ENCODE results near the gene FBXW7.

Gene FBXW7

DNA sequence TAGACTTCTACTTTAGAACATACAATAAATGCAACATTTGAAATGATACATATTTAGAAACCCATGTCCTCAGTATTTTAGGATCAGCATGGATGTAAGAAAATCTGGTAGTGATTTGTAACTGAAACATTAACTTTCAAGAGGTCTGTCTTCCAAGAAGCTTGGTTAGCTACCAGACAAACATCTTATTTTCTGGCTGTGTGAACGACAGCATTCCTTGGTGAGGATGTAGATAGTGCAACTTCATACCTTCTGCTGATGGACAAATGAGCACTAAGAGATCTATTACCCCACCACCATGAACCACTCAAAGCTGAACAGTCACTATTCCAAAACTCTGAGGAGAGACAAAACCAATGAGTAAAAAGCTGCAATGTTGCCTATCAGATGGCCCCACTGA is 212.7 kb downstream of the FBXW7 start:
- H3K36me3 ChIP-seq (ENCODE audit: low read depth), result peaks cover 66% of the 10 kb centered on the region
- H3K27ac ChIP-seq (ENCODE audit: poor library complexity, severe bottlenecking), result no peak overlapping the region
- H3K4me3 ChIP-seq (ENCODE audit: severe bottlenecking), result no peak overlapping the region
- DNase-seq (ENCODE audit: low spot score) (no peak), ATAC-seq (ENCODE audit: low read depth) (no peak)
- H3K4me1 ChIP-seq (ENCODE audit: insufficient read depth, poor library complexity, severe bottlenecking), result peaks cover 31% of the 10 kb centered on the region
- no peaks in the 10 kb centered on the region for H3K27me3 ChIP-seq (ENCODE audit: insufficient read depth, poor library complexity, severe bottlenecking)
- TF ChIP-seq, protein P1, sequence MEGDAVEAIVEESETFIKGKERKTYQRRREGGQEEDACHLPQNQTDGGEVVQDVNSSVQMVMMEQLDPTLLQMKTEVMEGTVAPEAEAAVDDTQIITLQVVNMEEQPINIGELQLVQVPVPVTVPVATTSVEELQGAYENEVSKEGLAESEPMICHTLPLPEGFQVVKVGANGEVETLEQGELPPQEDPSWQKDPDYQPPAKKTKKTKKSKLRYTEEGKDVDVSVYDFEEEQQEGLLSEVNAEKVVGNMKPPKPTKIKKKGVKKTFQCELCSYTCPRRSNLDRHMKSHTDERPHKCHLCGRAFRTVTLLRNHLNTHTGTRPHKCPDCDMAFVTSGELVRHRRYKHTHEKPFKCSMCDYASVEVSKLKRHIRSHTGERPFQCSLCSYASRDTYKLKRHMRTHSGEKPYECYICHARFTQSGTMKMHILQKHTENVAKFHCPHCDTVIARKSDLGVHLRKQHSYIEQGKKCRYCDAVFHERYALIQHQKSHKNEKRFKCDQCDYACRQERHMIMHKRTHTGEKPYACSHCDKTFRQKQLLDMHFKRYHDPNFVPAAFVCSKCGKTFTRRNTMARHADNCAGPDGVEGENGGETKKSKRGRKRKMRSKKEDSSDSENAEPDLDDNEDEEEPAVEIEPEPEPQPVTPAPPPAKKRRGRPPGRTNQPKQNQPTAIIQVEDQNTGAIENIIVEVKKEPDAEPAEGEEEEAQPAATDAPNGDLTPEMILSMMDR (IDR thresholded peaks at IDR 0.05; ENCODE audit: poor library complexity, severe bottlenecking), result no peak
- no peaks in the 10 kb centered on the region for H3K9me3 ChIP-seq (ENCODE audit: severe bottlenecking)

DNA sequence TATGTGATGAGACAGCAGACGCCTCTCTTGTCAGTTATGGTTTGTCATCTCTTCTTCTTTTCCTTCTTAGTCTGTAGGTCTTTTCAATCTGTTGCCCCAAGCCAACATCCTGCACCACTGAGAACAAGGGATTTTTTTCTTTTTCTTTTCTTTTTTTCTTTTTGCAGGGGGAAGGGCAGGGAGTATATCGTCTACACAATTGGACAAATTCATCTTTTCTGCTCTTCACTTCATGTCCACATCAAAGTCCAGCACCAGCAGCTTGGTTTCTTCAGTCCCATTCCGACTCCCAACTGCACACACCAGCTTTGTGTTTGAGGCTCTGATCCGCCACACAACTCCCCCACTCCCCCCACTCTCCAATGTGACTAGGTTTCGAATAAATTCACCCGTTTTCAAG is 213.2 kb downstream of the FBXW7 start:
- H3K4me1 ChIP-seq (ENCODE audit: insufficient read depth, poor library complexity, severe bottlenecking), result peaks cover 25% of the 10 kb centered on the region

DNA sequence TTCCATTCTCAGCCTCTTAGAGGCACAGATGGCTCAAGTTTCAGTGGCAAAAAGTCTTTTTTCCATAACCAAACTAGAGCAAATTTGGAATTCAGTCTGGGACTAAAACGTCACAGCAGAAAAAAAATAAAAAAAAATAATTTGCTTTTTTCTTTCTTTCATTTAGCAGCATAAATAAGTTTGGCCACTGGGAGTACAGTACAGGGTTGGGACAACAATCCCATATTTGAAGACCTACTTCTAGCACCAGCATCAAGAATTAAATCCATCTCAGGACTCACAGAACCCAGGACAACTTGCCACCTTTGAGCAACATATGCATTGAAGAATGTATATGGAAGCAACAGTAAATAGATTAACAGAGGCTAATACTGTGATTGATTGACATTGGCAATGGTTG is 214.0 kb downstream of the FBXW7 start:
- ATAC-seq (ENCODE audit: low read depth), result no peak
- TF ChIP-seq, protein P1 (IDR thresholded peaks at IDR 0.05; ENCODE audit: poor library complexity, severe bottlenecking), result no peak
- no peak for DNase-seq (ENCODE audit: low spot score)
- H3K4me1 ChIP-seq (ENCODE audit: insufficient read depth, poor library complexity, severe bottlenecking), result peaks cover 18% of the 10 kb centered on the region
- no peak overlapping the region for H3K27ac ChIP-seq (ENCODE audit: poor library complexity, severe bottlenecking)
- H3K27me3 ChIP-seq (ENCODE audit: insufficient read depth, poor library complexity, severe bottlenecking), result no peaks in the 10 kb centered on the region
- H3K4me3 ChIP-seq (ENCODE audit: severe bottlenecking), result no peak overlapping the region
- no peaks in the 10 kb centered on the region for H3K9me3 ChIP-seq (ENCODE audit: severe bottlenecking)
- H3K36me3 ChIP-seq (ENCODE audit: low read depth), result peaks cover 53% of the 10 kb centered on the region

More for the DNA sequence above, 213.2 kb downstream of the FBXW7 start:
- DNase-seq (ENCODE audit: low spot score), result no peak
- H3K9me3 ChIP-seq (ENCODE audit: severe bottlenecking), result no peaks in the 10 kb centered on the region
- H3K27ac ChIP-seq (ENCODE audit: poor library complexity, severe bottlenecking), result no peak overlapping the region
- H3K36me3 ChIP-seq (ENCODE audit: low read depth), result peaks cover 60% of the 10 kb centered on the region
- no peaks in the 10 kb centered on the region for H3K27me3 ChIP-seq (ENCODE audit: insufficient read depth, poor library complexity, severe bottlenecking)
- no peak for ATAC-seq (ENCODE audit: low read depth)
- TF ChIP-seq, protein P1 (IDR thresholded peaks at IDR 0.05; ENCODE audit: poor library complexity, severe bottlenecking), result no peak
- H3K4me3 ChIP-seq (ENCODE audit: severe bottlenecking), result no peak overlapping the region

DNA sequence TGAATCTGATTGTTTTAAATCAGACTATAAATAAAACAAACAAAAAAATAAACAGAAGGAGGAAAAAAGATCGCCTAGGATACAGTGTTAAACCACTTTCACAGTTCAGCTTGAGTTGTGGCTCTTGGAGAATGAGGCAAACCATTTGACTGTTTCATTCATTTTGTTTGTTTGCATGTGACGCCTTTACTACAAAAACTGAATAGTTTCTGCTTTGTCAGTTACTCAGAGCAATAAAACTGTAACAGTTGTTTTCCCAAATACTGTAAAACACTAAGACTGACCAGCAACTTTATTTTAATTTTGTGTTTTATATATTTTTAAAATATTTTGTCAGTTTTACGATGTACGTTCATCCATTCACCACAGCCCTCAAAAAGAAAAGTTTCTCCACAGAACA is 214.5 kb downstream of the FBXW7 start:
- ATAC-seq (ENCODE audit: low read depth), result no peak
- H3K4me3 ChIP-seq (ENCODE audit: severe bottlenecking), result no peak overlapping the region
- TF ChIP-seq, protein P1 (IDR thresholded peaks at IDR 0.05; ENCODE audit: poor library complexity, severe bottlenecking), result no peak
- H3K4me1 ChIP-seq (ENCODE audit: insufficient read depth, poor library complexity, severe bottlenecking), result peaks cover 13% of the 10 kb centered on the region
- no peaks in the 10 kb centered on the region for H3K27me3 ChIP-seq (ENCODE audit: insufficient read depth, poor library complexity, severe bottlenecking)
- peaks cover 49% of the 10 kb centered on the region for H3K36me3 ChIP-seq (ENCODE audit: low read depth)
- no peaks in the 10 kb centered on the region for H3K9me3 ChIP-seq (ENCODE audit: severe bottlenecking)
- no peak for DNase-seq (ENCODE audit: low spot score)
- no peak overlapping the region for H3K27ac ChIP-seq (ENCODE audit: poor library complexity, severe bottlenecking)

DNA sequence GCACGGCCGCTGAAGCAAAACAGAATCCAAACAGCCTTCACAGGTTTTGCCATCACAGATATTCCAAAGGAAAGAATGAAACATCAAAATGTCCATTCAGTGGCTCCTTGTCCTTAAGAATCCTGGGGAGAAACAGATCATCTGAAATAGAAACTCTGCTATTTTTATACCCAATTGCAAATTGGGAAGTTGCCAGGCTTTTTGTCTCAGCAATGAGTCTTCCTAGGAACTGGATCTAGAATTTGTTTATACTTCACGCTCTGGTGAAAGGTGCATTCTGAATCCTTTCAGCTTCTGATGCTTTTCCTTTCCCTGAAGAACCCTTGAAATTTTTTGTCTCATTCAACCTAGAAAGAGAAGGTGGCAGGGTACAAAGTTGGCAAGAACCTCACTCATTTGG is 218.9 kb downstream of the FBXW7 start:
- H3K4me3 ChIP-seq (ENCODE audit: severe bottlenecking), result no peak overlapping the region
- H3K27ac ChIP-seq (ENCODE audit: poor library complexity, severe bottlenecking), result no peak overlapping the region
- TF ChIP-seq, protein P1 (IDR thresholded peaks at IDR 0.05; ENCODE audit: poor library complexity, severe bottlenecking), result no peak
- no peaks in the 10 kb centered on the region for H3K4me1 ChIP-seq (ENCODE audit: insufficient read depth, poor library complexity, severe bottlenecking)
- H3K27me3 ChIP-seq (ENCODE audit: insufficient read depth, poor library complexity, severe bottlenecking), result no peaks in the 10 kb centered on the region
- peaks cover 13% of the 10 kb centered on the region for H3K36me3 ChIP-seq (ENCODE audit: low read depth)
- no peak for ATAC-seq (ENCODE audit: low read depth)
- H3K9me3 ChIP-seq (ENCODE audit: severe bottlenecking), result no peaks in the 10 kb centered on the region
- DNase-seq (ENCODE audit: low spot score), result no peak

Data from RWPE2 (cell line).